DMS153 (cell line): ENCODE data around the gene PTGDS.

Source experiments
- DNase-seq: peaks from one replicate; lab custom pipeline; 2025; lab: John Stamatoyannopoulos, UW

Gene PTGDS

GRCh38 chr9:136958898-136959850 is 18.1 kb upstream of the PTGDS start:
- no peak for DNase-seq

- DNase-seq = no peak
These were observed 16.9 kb upstream of the PTGDS start for GRCh38 chr9:136960212-136960937.

GRCh38 chr9:136960938-136961275 is 16.4 kb upstream of the PTGDS start:
- no peak for DNase-seq

GRCh38 chr9:136961279-136962065 is 15.8 kb upstream of the PTGDS start:
- no peak for DNase-seq

- DNase-seq = no peak
These were observed 15.1 kb upstream of the PTGDS start for GRCh38 chr9:136962163-136962562.

GRCh38 chr9:136962701-136963248 is 14.5 kb upstream of the PTGDS start:
- DNase-seq = no peak

- DNase-seq = no peak
These were observed 14.0 kb upstream of the PTGDS start for GRCh38 chr9:136963341-136963740.

- DNase-seq = no peak
These were observed 13.6 kb upstream of the PTGDS start for GRCh38 chr9:136963751-136964150.

GRCh38 chr9:136964171-136964689 is 13.1 kb upstream of the PTGDS start:
- DNase-seq = peak; percentile 23

GRCh38 chr9:136964833-136965422 is 12.4 kb upstream of the PTGDS start:
- no peak for DNase-seq

- DNase-seq = no peak
These were observed 11.4 kb upstream of the PTGDS start for GRCh38 chr9:136965771-136966484.

GRCh38 chr9:136968333-136969127 is 8.8 kb upstream of the PTGDS start:
- no peak for DNase-seq

- no peak for DNase-seq
These were observed 8.2 kb upstream of the PTGDS start for GRCh38 chr9:136969150-136969549.

- DNase-seq = no peak
These were observed 7.5 kb upstream of the PTGDS start for GRCh38 chr9:136969774-136970173.

GRCh38 chr9:136970361-136970760 is 6.9 kb upstream of the PTGDS start:
- no peak for DNase-seq

GRCh38 chr9:136971746-136972145 is 5.6 kb upstream of the PTGDS start:
- DNase-seq = no peak

GRCh38 chr9:136972335-136972734 is 5.0 kb upstream of the PTGDS start:
- DNase-seq = no peak

- no peak for DNase-seq
These were observed 4.6 kb upstream of the PTGDS start for GRCh38 chr9:136972743-136973142.

GRCh38 chr9:136973618-136974617 is 3.4 kb upstream of the PTGDS start:
- no peak for DNase-seq
